GM23338 (cell line): ENCODE data around the gene STRN.
"Not testable (repeated sequence)": the region's sequence is repeated elsewhere in the genome, so short reads cannot be mapped to it uniquely, and the experiment has no call there.

Experiments used
- CREB1 ChIP-seq: fragments of 250-450 bp; sonication (Bioruptor Pico); IDR thresholded peaks from 2 replicates; pipeline ENCODE4 v1.5.0; 2020; ENCODE audit warnings: low read depth, mild to moderate bottlenecking, moderate library complexity
- EZH2 ChIP-seq: fragments of 200-600 bp; sonication (generic); IDR thresholded peaks from one replicate; pipeline ENCODE4 v1.8.0; 2017; ENCODE audit warnings: antibody characterized with exemption, mild to moderate bottlenecking, low read depth; ENCODE audit not compliant: unreplicated experiment
- EZH2phosphoT487 ChIP-seq: fragments of 200-600 bp; sonication (generic); IDR thresholded peaks from one replicate; pipeline ENCODE4 v1.8.1; 2018; ENCODE audit warnings: antibody characterized with exemption; ENCODE audit not compliant: unreplicated experiment
- JUNB ChIP-seq: IDR thresholded peaks from one replicate; pipeline ENCODE4 v1.6.1; 2016; ENCODE audit warnings: antibody characterized with exemption; ENCODE audit not compliant: unreplicated experiment
- POLR2AphosphoS5 ChIP-seq: IDR thresholded peaks from 2 replicates; pipeline ENCODE4 v1.6.1; 2016; ENCODE audit warnings: antibody characterized with exemption, low read depth
- TF ChIP-seq, protein P1 (sequence below), 2 experiments: fragments of 200-600 bp in 1 of 2; sonication (generic) in 1 of 2; conservative IDR thresholded peaks; 2 replicates each; pipeline versions ENCODE4 v1.5.1 to v1.6.1; 2016 to 2017; ENCODE audit warnings: antibody characterized with exemption in 2 of 2, low read depth in 2 of 2, mild to moderate bottlenecking in 2 of 2, moderate library complexity in 1 of 2
- TF ChIP-seq, protein P2 (sequence below): IDR thresholded peaks from one replicate; pipeline ENCODE4 v1.6.1; 2018; ENCODE audit warnings: antibody characterized with exemption; ENCODE audit not compliant: unreplicated experiment

DNA sequence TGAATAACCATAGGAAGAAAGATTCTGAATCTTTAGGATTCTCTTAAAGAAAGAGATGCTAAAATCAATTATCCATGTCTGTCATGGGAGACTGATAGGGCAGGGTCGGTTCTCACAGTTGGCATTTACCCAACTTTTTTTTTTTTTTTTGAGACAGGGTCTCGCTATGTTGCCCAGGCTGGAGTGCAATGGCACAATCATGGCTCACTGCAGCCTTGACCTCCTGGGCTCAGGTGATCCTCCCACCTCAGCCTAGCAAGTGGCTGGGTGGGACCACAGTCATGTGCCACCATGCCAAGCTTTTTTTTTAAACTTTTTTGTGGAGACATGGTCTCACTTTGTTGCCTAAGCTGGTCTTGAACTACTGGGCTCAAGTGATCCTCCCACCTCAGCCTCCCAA lies 141.7 kb downstream of the STRN start:
- TF ChIP-seq CREB1 (CRISPR knock-in tag); EZH2phosphoT487; POLR2AphosphoS5; JUNB; EZH2: not testable (repeated sequence)
- TF ChIP-seq, protein P1, sequence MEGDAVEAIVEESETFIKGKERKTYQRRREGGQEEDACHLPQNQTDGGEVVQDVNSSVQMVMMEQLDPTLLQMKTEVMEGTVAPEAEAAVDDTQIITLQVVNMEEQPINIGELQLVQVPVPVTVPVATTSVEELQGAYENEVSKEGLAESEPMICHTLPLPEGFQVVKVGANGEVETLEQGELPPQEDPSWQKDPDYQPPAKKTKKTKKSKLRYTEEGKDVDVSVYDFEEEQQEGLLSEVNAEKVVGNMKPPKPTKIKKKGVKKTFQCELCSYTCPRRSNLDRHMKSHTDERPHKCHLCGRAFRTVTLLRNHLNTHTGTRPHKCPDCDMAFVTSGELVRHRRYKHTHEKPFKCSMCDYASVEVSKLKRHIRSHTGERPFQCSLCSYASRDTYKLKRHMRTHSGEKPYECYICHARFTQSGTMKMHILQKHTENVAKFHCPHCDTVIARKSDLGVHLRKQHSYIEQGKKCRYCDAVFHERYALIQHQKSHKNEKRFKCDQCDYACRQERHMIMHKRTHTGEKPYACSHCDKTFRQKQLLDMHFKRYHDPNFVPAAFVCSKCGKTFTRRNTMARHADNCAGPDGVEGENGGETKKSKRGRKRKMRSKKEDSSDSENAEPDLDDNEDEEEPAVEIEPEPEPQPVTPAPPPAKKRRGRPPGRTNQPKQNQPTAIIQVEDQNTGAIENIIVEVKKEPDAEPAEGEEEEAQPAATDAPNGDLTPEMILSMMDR (conservative IDR thresholded peaks at IDR 0.05; ENCODE audit: low read depth in 2 of 2), result not testable (repeated sequence)
- TF ChIP-seq, protein P2, sequence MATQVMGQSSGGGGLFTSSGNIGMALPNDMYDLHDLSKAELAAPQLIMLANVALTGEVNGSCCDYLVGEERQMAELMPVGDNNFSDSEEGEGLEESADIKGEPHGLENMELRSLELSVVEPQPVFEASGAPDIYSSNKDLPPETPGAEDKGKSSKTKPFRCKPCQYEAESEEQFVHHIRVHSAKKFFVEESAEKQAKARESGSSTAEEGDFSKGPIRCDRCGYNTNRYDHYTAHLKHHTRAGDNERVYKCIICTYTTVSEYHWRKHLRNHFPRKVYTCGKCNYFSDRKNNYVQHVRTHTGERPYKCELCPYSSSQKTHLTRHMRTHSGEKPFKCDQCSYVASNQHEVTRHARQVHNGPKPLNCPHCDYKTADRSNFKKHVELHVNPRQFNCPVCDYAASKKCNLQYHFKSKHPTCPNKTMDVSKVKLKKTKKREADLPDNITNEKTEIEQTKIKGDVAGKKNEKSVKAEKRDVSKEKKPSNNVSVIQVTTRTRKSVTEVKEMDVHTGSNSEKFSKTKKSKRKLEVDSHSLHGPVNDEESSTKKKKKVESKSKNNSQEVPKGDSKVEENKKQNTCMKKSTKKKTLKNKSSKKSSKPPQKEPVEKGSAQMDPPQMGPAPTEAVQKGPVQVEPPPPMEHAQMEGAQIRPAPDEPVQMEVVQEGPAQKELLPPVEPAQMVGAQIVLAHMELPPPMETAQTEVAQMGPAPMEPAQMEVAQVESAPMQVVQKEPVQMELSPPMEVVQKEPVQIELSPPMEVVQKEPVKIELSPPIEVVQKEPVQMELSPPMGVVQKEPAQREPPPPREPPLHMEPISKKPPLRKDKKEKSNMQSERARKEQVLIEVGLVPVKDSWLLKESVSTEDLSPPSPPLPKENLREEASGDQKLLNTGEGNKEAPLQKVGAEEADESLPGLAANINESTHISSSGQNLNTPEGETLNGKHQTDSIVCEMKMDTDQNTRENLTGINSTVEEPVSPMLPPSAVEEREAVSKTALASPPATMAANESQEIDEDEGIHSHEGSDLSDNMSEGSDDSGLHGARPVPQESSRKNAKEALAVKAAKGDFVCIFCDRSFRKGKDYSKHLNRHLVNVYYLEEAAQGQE, result not testable (repeated sequence)
